GM21447 (cell line): ENCODE data around the gene IFITM10.

Source experiments
- ATAC-seq: cut with Tn5 transposase; IDR thresholded peaks from one replicate; pipeline ENCODE4 v1.9.1; 2021; ENCODE audit not compliant: unreplicated experiment

Gene IFITM10

DNA sequence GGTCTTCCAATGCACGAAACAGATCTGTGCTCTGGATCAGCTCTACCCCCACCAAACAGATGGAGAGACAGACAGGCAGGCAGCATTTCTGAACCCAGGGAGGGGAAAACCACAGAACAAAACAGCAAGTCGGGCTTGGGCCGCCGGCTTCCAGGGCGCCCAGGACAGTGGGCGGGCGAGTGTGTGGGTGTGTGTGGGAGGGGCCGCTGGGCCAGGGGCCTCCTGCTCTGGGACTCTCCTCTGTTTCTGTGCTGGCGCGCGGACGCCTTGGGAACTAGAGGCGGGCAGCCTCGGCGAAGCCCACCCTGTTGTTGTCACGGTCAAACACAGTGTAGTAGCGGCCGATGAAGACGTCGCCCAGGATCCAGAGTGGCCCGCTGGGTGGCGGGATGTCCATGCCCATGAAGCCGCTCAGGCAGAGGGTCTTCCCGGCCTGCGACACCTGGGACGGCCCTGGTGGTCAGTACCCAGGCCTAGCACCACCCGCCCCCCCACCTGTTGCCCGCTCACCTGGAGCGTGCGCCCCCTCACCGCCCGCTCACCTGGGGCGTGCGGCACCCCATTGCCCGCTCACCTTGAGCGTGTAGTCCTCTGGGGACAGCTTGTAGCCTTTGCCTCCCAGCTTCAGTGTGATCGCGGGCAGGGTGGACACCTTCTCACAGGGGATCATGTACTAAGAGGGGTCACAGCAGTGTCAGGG, 3.0 kb upstream of the IFITM10 start:
- no peak for ATAC-seq

DNA sequence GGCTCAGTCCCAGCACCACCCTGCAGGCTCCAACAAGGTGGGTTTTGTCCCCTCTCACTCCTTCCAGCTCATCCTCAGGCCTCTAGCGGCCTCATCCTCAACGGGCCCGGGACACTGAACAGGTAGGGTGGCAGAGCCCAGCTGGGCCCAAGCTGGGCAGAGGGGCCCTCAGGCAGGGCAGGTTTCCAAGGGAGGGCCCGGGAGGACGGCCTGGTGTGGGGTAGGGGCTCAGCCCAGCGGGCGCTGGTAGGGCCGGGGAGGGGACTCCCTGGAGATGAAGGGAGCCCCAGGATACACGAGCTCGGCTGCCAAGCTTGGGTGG, 2.5 kb upstream of the IFITM10 start:
- no peak for ATAC-seq

DNA sequence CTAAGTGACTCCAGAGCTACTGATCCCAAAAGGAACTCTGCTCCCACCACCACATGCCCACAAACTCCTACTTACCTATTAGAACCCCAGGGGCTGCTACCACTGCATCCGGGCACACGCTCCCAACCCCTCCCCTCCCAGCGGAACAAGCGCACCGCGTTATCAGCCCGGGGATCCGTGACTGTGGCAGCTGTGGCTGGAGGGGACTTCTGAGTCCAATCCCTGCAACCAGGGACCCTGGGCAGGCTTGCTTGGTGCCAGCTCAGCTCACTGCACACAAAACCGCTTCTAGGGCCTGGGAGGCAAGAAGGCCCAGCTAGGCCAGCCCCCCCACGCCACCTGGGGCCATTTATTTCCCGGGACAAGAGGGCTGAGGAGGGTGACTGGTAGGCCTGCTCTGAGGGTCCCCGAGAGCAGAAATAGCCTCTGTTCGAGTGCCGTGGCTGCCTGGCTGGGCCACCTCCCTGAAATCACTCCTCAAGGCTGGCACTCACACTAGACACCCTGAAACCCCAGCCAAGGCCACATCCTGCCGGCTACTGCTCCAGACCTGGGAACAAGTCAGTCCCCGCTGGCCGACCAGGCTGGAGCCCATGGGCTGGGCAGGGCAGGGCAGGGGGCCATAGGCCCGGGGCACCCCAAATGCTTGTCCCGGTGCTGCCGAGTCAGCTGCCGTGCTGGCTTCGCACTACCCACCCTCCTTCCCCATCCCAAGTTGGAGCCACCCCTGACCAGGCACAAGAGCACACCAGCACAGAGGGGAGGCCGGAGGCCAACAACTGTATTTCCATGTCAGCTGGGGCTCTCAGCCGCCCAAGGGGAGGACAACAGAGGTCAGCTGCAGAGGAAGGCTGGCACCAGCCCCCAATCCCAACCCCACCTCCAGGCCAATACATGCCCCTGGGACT, 1.9 kb upstream of the IFITM10 start:
- no peak for ATAC-seq

DNA sequence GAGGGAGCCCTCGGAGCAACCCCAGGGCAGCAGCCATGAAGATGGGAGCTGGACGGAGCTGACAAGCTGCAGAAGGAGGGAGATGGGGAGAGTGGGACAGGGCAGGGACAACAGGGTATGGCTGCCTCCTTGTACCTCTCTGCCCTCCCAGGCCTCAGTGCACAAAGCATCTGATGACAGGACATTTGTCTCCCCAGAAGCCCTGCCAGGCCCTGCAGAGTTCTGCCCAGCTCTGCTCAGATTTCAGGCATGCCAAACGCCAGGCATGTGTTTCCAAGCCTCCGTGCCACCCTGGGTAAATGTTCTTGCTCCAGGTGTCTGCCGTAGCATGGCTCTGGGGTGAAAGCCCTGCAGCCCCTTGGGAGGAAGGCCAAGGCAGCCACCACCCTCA, 1.1 kb upstream of the IFITM10 start:
- ATAC-seq = no peak

DNA sequence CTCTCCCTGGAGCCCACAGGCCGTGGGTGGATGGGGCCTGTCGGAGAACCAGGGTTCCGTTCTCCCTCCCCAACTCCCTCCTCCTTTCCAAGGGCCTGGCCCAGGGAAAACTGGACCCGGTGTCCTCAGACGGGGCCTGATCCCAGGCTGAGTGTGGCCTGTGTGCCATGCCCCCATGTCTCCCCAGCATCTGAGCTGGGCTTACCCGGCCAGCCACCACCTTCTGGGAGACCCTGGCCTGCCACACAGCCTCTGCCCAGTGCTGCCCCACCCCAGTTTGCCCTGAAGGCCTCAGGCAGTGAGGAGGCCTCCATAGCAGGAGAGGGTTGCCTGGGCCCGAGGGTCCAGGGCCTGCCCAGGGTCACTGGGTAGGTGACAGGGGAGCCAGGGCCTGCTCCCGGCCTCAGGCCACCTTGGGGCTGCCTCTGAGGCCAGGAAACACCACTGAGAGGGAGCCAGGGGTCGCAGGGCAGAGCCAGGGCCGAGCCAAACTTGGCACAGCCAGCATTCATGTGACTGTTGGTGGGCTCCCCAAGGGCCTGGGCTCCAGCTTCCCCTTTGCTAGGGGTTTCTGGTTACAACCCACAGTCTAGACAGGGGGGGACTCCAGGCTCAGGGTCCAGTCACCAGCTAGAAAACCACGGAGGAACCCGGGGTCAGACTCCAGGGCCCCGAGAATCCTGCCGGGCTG, 590 bp upstream of the IFITM10 start:
- ATAC-seq = no peak

DNA sequence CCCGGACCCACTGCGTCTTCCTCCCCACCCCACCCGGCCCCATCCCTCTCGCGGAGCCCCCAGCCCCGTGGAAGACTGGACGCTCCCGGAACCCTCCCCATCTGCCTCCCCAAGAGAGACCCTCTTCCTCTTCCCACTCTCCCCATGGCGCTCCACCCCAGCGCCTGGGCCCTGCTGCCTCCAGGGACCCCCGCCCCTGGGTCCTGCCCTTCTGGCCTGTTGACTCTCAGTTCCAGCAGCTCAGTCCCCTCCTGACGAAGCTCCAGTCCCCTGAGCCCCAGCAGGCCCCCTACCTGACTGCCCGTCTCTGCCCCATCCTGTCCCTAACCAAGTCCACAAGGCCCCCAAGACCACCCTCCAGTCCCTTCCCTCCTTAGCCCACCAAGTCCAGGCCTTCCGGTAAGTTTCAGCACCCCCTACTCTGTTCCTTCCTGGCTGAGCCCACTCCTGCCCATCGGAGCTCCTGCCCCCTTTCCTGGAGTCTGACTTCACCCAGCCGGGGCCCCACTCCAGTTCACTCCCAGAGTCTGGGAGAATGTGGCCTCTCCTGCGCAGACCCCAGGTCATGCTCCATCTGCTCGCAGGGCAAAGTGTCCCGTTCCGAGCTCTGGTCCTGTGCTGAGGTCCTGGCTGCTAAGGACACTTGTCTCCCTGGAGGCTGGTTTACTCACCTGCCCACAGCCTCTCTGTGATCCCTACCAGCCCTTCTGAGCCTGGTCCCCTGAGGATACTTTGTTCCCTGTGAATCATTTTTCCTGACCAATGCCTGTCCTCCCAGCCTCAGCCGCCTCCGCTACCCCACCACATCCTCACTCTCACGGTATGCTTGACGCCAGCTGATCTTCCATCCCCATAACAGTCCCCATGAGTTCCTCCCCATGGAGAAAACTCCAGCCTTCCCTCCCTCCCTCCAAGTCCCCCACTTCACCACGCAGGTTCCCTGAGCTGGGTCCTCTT, 722 bp downstream of the IFITM10 start:
- ATAC-seq = no peak

DNA sequence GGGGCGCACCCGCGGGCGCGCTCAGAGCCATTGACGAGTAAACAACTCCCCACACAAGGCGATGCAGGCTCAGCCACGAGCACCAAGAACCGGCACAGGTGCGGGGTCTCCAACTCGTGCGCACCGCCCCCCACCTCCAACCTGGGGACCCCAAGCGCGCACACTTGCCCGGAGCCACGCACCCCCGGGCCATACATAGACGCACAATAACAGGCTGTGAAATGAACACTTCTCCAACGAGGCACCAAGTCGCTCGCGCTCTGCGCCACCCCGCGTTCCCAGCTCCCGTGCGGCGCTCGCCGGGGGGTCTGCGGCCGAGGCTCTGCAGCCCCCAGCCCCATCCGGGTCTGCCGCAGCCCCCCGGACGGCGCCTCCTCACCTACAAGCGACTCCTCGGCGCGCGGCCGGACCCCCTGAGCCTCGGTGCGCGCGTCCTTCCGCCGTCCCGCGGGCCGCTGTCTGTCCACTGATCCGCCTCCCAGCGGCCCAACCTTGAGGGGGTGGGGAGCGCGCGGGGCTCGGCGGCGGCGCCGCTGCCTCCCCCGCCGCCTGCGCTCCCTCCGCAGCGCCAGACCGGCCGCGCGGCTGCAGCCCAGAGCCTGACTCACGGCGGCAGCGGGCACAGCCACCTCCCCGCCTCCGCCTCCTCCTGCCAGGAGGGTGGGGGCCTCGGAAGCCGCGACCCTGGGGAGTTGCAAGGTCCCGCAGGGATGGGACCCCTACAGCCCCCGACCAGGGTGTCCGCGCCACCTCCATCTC, 1.6 kb downstream of the IFITM10 start:
- ATAC-seq = no peak

DNA sequence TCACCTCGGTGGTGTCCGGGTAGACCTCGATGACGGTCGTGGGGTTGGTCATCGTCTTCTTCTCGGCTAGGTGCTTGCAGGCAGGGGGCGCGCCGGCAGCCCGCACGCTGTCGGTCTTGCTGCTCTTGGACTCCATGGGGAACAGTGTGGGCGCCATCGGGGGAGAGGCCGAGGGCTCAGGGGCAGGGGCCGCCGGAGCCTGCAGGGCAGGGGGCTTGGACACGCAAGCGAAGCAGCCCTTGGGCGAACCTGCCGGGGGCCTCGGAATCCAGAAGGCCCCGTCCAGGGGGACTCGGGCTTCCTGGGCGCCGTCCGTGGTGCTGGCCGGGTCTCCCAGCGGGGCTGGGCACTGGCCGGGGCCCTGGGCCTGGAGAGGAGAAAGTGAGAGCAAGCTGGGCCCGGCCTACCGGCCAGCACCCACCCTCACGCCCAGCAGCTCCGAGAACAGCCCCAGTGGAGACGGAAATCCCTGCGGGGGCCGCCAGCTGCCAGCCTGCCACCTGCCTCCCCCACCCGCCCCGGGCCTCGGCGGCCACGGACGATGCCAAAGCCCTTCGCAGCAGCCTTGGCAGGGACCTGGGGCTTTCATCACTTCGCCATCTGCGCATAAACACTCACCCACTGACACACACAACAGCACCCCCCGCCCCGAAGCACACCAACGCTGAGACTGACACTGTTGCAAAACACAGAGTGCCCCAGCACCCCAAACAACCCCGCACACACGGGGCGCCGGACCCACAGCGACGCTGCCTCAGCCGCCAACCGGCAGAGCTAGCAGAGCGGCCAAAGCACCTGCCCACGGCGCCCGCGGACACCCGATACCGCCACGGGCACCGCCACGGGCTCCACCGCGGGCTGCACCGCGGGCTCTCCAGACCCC, 2.4 kb downstream of the IFITM10 start:
- ATAC-seq = no peak

DNA sequence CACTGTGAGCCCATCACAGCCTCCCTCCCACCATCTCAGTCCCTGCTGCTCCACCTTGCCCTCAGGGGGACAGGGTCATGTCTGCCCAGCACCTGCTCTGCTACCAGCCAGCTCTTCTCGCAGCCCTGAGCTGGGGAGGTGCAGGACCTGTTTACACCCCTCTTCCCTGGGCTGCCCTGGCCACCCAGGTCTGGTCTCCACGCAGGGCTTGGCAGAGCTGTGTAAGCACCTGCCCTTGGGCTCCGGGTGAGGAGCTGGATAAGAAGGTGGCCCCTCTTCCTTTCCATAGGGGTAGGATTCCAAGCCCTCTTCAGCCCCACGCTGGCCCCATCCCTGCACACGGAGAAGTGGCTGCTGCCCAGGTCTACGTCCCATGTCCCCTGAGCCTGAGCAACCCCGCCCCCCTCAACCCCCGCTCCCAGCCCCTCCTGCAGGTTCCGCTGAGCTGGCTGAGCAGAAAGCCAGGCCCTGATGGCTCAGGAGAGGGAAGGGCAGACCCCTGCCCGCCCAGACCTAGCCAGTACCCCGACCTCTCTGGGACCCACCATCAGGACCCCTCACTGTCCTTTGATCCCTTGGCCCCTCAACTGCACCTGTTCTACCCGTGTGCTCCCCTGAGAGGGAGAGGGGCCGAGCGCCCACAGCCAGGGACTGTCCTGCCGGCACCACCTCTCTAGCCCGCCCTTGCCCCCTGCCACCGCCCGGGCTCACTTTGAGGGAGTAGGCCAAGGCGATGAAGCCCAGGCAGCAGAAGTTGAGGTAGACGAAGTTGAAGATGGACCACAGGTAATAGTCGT, 3.2 kb downstream of the IFITM10 start:
- no peak for ATAC-seq

DNA sequence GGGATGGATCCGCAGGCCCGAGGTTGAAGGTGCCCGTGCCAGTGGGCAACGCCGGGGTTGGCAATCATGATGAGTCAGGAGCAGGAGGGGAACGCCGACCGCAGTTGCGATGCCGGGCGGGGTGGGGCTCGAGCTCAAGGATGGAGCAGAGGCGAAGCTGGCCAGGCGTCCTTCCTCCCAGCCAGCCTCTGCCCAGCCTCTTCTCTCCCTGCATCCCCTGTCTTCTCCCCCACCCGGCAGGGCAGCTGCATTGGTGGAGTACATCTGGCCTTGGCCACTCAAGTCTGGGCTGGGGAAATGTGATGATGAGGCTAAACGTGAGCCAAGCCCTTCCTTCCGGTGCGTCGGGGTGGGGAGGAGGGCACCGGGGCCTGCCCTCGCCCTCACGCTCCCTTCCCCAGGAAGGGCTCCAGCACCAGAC, 3.9 kb downstream of the IFITM10 start:
- ATAC-seq = no peak

DNA sequence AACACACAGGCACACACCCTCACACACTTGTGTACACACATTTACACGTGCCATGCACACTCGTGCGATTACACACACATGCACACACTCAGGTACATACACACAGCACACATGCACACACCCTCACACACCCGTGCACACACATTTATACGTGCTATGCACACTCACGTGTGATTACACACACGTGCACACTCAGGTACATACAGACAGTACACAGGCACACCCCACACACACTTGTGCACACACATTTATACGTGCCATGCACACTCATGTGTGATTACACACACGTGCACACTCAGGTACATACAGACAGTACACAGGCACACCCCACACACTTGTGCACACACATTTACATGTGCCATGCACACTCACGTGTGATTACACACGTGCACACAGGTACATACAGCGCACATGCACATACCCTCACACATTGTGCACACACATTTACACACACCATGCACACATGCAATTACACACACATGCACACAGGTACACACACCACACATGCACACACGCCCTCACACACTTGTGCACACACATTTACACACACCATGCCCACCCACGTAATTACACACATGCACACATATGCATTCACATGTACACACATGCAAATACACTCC, 4.6 kb downstream of the IFITM10 start:
- ATAC-seq = no peak

DNA sequence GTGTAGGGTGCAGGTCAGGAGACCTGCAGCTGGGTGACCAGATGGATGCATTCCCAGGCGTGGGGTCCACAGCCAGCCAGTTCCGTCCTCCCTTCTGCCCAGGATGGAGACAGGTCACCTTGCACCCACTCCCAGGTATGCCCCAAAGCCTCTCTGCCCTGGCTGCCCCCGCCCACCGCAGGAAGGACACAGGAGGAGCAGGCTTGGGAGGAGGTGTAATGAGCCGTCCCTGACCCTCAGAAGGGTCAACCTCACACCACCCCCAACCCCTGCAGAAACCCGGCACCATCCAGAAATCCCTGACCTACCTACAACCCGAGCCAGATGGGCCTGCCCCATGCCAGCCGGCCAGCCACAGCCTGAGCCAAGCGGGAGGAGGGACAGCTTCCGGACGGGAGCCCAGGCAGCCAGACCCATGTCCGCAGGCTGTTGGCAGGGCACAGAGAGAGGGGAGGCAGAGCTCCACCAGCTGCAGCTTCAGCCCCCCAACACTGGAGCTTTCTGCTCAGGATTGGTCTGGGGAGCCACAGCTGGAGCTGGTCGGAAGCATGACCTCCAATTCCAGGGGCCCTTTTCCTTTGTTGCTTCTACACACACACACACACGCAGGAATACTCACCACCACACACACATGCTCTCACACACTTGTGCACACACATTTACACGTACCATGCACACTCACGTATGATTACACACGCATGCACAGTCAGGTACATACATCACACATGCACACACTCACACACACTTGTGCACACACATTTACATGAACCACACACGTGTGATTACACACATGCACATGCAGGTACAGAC, 5.3 kb downstream of the IFITM10 start:
- ATAC-seq = no peak

DNA sequence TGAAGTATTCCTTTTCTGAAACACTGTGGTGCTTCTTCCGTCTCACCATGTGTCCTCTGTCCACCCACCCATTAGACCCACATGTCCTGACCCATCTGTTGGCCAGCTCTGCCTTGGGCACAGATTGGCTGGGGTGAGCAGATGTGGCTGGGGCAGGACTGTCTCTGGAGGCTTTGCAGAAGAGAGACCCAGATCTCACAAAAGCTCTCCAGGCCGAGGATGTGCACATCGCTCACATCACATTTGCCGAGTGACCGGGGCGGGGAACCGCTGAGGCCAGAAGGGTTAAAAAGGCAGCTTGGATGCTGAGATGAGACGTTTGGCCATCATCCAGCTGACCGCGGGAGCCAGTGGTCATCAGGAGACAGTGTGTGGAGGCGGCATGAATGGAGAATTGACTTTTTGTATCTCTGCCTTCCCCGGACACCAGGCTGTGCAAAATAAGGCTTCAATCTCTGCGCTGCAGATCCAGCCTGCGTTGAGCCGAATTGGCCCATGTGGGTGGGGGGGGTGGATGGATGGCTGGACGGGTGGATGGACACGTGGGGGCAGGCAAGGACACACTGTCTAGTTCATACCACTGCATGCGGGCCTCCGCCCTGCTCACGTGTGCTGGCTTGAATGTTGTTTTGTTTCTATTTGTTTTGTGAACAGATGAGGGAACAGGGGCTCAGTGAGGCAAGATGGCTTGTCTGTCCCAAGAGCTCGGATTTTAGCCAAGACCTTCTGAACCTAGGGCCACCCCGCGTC, 6.1 kb downstream of the IFITM10 start:
- no peak for ATAC-seq

DNA sequence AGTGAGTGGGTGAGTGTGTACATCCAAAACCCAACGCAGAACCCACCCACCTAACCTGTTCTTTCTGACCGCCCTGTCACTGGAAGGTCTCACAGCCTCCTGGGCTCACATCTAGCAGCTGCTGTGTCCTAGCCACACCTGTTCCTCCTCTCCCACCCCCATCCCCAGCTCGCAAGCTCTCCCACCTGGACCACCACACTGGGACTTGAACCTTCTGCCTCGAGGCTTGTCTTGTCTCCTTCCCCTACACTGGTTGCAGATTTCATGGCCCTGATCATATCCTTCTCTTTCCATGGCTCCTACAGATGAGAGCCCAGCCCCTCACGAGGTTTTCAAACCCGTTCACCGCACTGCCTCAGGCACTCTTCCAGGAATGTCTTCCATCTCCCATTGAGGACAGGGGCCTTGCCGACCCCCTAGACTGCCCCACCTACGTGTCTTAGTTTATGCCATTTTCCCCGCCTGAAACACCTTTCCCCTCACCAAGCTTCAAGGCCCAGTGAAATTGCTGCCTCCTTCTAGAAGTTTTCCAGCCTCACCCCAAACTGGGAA, 6.7 kb downstream of the IFITM10 start:
- ATAC-seq = no peak

DNA sequence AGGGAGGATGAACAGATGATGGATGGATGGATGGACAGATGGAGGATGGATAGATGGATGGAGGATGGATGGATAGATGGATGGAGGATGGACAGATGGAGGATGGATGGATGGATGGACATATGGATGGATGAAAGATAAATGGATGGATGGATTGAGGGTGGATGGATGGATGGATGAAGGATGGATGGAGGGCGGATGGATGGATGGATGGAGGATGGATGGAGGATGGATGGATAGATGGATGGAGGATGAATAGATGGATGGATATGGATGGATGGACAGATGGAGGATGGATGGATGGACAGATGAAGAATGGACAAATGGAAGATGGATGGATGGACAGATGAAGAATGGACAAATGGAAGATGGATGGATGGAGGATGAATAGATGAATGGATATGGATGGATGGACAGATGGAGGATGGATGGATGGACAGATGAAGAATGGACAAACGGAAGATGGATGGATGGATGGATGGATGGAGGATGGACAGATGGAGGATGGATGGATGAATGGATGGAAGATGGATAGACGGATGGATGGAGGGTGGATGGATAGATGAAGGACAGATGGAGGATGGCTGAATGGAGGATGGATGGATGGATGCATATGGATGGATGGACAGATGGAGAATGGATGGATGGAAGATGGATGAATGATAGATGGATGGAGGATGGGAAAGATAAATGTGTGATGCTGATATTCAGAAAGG, 7.4 kb downstream of the IFITM10 start:
- no peak for ATAC-seq
